HG03432 (cell line): ENCODE data around the gene ANGPTL4.
"Not testable (repeated sequence)": the region's sequence is repeated elsewhere in the genome, so short reads cannot be mapped to it uniquely, and the experiment has no call there.

Source experiments
- ATAC-seq: cut with Tn5 transposase; IDR thresholded peaks from one replicate; pipeline ENCODE4 v1.9.1; 2021; ENCODE audit warnings: mild to moderate bottlenecking, moderate library complexity; ENCODE audit not compliant: unreplicated experiment

Gene ANGPTL4

GRCh38 chr19:8334458-8335342 is 29.3 kb upstream of the ANGPTL4 start:
- peak; percentile 62 for ATAC-seq

GRCh38 chr19:8335343-8336071 is 28.4 kb upstream of the ANGPTL4 start:
- ATAC-seq = peak; percentile 49

- ATAC-seq = no peak
Observed at GRCh38 chr19:8336072-8336569, 27.8 kb upstream of the ANGPTL4 start.

- ATAC-seq = no peak
Observed at GRCh38 chr19:8336660-8337059, 27.3 kb upstream of the ANGPTL4 start.

- ATAC-seq = no peak
Observed at GRCh38 chr19:8337728-8338127, 26.2 kb upstream of the ANGPTL4 start.

- no peak for ATAC-seq
Observed at GRCh38 chr19:8338835-8339234, 25.1 kb upstream of the ANGPTL4 start.

- no peak for ATAC-seq
Observed at GRCh38 chr19:8340341-8341096, 23.4 kb upstream of the ANGPTL4 start.

- not testable (repeated sequence) for ATAC-seq
Observed at GRCh38 chr19:8341504-8341903, 22.5 kb upstream of the ANGPTL4 start.

DNA sequence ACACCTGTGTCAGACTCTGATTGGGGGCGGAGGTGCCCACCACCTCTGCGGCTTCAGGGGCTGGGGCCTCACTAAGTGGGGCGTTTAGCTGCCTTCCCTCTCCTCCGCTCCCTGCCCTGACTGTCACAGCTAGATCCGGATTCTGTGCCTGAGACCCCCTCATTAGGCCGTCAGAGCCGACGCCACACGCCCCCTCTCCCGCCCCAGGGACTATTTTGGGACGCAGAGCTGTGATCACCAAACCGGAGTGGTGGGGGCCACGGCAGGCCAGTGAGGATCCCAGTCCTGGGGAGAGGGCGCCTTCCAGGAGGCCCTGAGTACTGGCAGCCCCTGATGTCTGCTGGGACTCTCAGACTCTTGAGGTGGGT is 21.7 kb upstream of the ANGPTL4 start:
- no peak for ATAC-seq

DNA sequence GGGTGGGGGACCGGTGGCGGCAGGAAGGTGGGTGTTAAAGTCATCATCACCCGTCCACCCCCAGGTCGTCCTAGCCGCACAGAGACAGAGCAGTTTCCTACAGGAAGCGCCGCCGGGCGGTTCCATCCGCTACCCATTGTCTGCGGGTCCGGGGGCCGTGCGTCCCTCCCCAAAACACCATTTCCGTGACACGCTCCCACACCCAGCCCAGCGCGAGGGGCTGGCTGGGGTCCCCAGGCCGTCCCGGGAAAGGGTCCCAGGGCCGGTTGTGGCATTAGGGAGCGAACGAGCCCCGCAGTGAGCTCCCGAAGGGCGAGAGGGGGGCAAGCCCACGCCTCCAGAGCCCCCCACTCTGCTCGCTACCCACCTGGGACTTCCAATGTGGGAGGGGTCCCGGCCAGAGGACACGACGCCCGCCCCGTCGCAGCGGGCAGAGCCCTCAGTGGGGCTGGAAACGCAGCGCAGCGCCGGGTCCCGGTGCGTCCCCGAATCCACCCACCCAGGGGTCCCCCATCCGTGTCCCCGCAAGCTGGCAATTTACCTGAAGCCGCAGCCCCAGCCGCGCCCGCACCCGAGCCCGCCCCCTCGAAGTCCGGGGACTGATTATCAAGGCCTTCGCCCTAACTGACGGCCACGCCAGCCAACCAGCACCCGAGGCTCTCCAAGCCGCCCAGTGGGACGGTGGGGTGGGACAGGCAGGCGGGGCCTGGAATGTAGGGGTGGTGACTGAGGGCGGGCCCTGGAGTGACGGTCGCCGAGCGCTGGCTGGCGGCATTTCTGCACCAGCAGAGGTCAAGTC is 21.1 kb upstream of the ANGPTL4 start, which contains the start of gene KANK3:
Gene KANK3, minus strand, starts transcription at position 579 of the 799 bp plus-strand sequence. CDS start 5,434 bp downstream, outside the sequence.
- ATAC-seq = peak; percentile 85

- no peak for ATAC-seq
Observed at GRCh38 chr19:8343483-8343844, 20.5 kb upstream of the ANGPTL4 start.

DNA sequence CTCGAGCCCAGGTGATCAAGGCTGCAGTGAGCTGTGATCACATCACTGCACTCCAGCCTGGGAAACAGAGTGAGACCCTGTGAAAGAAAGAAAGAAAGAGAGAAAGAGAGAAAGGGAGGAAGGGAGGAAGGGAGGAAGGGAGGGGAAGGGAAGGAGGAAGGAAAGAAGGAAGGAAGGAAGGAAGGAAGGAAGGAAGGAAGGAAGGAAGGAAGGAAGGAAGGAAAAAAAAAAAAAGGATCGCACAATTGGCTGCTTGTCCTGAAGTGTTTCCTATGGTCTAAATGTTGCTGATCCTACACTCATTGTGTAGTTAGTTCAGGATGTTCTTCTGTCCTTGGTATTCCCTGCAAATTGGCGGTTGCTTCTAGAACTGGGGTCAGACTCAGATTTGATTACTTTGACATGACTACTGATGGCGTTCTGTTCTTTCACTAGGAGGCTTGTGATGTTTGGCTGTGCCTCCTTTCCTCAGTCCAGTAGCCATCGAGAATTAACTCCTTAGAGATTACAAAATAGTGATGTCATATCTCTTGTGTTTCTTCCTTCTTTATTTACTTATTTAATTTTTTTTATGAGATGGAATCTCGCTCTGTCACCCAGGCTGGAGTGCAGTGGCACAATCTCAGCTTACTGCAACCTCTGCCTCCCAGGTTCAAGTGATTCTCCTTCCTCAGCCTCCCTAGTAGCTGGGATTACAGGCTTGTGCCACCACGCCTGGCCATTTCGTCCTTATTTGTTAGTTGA is 14.2 kb upstream of the ANGPTL4 start:
- not testable (repeated sequence) for ATAC-seq

GRCh38 chr19:8352134-8352827 is 11.7 kb upstream of the ANGPTL4 start:
- no peak for ATAC-seq

DNA sequence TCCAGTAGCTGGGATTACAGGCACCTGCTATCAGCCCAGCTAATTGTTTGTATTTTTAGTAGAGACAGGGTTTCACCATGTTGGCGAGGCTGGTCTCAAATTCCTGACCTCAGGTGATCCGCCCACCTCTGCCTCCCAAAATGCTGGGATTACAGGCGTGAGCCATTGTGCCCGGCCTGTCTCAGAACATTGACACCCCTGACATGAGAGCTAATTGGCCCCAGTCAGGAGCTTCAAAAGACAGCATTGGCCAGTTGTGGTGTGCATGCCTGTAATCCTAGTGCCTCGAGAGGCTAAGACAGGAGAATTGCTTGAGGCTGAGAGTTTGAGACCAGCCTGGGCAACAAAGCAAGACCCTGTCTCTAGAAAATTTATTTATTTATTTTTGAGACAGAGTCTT is 11.1 kb upstream of the ANGPTL4 start:
- ATAC-seq = not testable (repeated sequence)

GRCh38 chr19:8355631-8356402 is 8.1 kb upstream of the ANGPTL4 start:
- ATAC-seq = no peak

DNA sequence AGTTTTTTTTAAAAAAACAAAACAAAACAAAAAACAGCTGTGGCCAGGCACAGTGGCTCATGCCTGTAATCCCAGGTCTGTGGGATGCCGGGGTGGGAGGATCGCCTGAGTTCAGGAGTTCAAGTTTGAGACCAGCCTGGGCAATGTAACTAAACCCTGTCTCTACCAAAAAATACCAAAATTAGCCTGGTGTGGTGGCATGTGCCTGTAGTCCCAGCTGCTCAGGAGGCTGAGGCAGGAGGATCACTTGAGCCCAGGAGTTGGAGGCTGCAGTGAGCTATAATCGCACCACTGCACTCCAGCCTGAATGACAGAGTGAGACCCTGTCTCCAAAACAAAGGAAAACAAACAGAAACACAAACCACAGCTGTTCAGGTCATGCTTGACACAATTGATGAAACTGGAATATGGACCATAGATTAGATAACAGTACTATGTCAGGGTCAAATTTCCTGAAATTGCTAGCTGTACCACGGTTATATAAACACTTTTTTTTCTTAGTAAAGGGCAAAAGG is 6.9 kb upstream of the ANGPTL4 start:
- ATAC-seq = no peak

- ATAC-seq = no peak
Observed at GRCh38 chr19:8358948-8359347, 5.0 kb upstream of the ANGPTL4 start.

GRCh38 chr19:8360196-8360595 is 3.8 kb upstream of the ANGPTL4 start:
- no peak for ATAC-seq
